GM23248 (cell line): ENCODE measurements around the gene PPFIA4.

ENCODE experiments used
- EZH2 ChIP-seq: fragments of 200-600 bp; sonication (generic); IDR thresholded peaks from 2 replicates; pipeline ENCODE4 v1.6.1; 2018; ENCODE audit warnings: antibody characterized with exemption, mild to moderate bottlenecking; ENCODE audit not compliant: insufficient read depth, poor library complexity, severe bottlenecking
- EZH2phosphoT487 ChIP-seq: fragments of 200-600 bp; sonication (generic); IDR thresholded peaks from 2 replicates; pipeline ENCODE4 v1.6.1; 2018; ENCODE audit warnings: antibody characterized with exemption, moderate library complexity, mild to moderate bottlenecking, low read depth; ENCODE audit not compliant: insufficient read depth

GRCh38 chr1:203097001-203097400 is 70.7 kb downstream of the PPFIA4 start:
- TF ChIP-seq EZH2 (no peak), EZH2phosphoT487 (no peak)
